A549 (cell line): ENCODE data around the gene TMEM232. TPM values are rescaled to one million over a fixed set of nuclear protein-coding genes. Genes with fewer than 3 reads are reported as not detected.

ENCODE experiments used
- ATAC-seq, 2 experiments: fragments of 200-7000 bp in 1 of 2; fragments of >200 bp in 1 of 2; cut with Nextera tagmentation in 1 of 2; cut with Tn5 transposase in 1 of 2; 3 replicates each; pipeline versions ENCODE4 v1.8.0 to v1.9.1; 2018 to 2020; ENCODE audit warnings: mild to moderate bottlenecking in 1 of 2, moderate library complexity in 1 of 2
- CTCF ChIA-PET: fragments of 300-600 bp; sonication (Branson Sonifier 250); formaldehyde crosslinking; extraction: SDS; loops from one replicate; lab custom pipeline; 2021; ENCODE audit warnings: antibody characterized with exemption, inconsistent platforms; lab: Yijun Ruan, JAX
- POLR2A ChIA-PET: fragments of 350-600 bp; formaldehyde crosslinking; extraction: SDS; loops from one replicate; lab custom pipeline; 2021; ENCODE audit warnings: antibody characterized with exemption, inconsistent platforms; lab: Yijun Ruan, JAX
- DNase-seq, 2 experiments: peaks; one replicate each; pipeline versions ENCODE4 v3.0.0 to v3.0.0-alpha.2; 2011 to 2016; ENCODE audit warnings: low read depth in 1 of 2, low spot score in 1 of 2
- FAIRE-seq: peaks from 2 replicates; lab custom pipeline; 2011; peaks lifted over from hg19 to GRCh38; lab: Jason Lieb, UNC
- H3K27ac ChIP-seq, 2 experiments: fragments of >200 bp; sonication (Bioruptor Twin); formaldehyde crosslinking; 3 replicates each; pipeline ENCODE4 v1.5.1; 2016 to 2017
- H3K4me1 ChIP-seq: fragments of >200 bp; sonication (Bioruptor Twin); formaldehyde crosslinking; 3 replicates; pipeline ENCODE4 v1.6.1; 2016
- H3K4me2 ChIP-seq: fragments of >200 bp; sonication (Bioruptor Twin); formaldehyde crosslinking; 3 replicates; pipeline ENCODE4 v1.6.1; 2016
- H3K4me3 ChIP-seq: fragments of >200 bp; sonication (Bioruptor Twin); formaldehyde crosslinking; 3 replicates; pipeline ENCODE4 v1.5.1; 2016
- H3K9me3 ChIP-seq: fragments of >200 bp; sonication (Bioruptor Twin); formaldehyde crosslinking; 3 replicates; pipeline ENCODE4 v1.6.1; 2016
- BCL3 ChIP-seq: fragments of >200 bp; sonication (Bioruptor Twin); formaldehyde crosslinking; IDR thresholded peaks from 3 replicates; pipeline ENCODE4 v1.6.1; 2016
- CEBPB ChIP-seq, 2 experiments: fragments of >200 bp in 1 of 2; sonication (Bioruptor Twin) in 1 of 2; formaldehyde crosslinking in 1 of 2; IDR thresholded peaks; 2 replicates each; pipeline ENCODE4 v1.6.1; 2012 to 2016
- MAFK ChIP-seq: fragments of 450-650 bp; IDR thresholded peaks from 2 replicates; pipeline ENCODE4 v1.6.1; 2014; ENCODE audit not compliant: partially characterized antibody
- MAZ ChIP-seq: fragments of 150-350 bp; IDR thresholded peaks from 2 replicates; pipeline ENCODE4 v1.6.1; 2014; ENCODE audit warnings: antibody characterized with exemption, low read depth, low read length, borderline replicate concordance
- NR3C1 ChIP-seq: fragments of >200 bp; sonication (Bioruptor Twin); formaldehyde crosslinking; IDR thresholded peaks from 3 replicates; pipeline ENCODE4 v1.6.1; 2017
- PHF8 ChIP-seq: fragments of 200-600 bp; sonication (generic); IDR thresholded peaks from 2 replicates; pipeline ENCODE4 v1.6.1; 2016; ENCODE audit warnings: low read depth, mild to moderate bottlenecking, antibody characterized with exemption, moderate library complexity, borderline replicate concordance
- POLR2A ChIP-seq: IDR thresholded peaks from 2 replicates; pipeline ENCODE4 v1.6.1; 2012; ENCODE audit warnings: mild to moderate bottlenecking, low read length
- RAD21 ChIP-seq, 2 experiments: fragments of >200 bp in 1 of 2; sonication (Bioruptor Twin) in 1 of 2; formaldehyde crosslinking in 1 of 2; IDR thresholded peaks in 1 of 2; conservative IDR thresholded peaks in 1 of 2; 2 replicates in 1 of 2; 3 replicates in 1 of 2; pipeline ENCODE4 v1.6.1; 2012 to 2018; ENCODE audit warnings: inconsistent platforms in 1 of 2
- RCOR1 ChIP-seq: fragments of 150-350 bp; IDR thresholded peaks from 2 replicates; pipeline ENCODE4 v1.6.1; 2014; ENCODE audit warnings: antibody characterized with exemption, low read length, low read depth
- USF2 ChIP-seq: fragments of 450-650 bp; IDR thresholded peaks from 2 replicates; pipeline ENCODE4 v1.6.1; 2014; ENCODE audit warnings: antibody characterized with exemption
- ZSCAN20 ChIP-seq: fragments of 250-450 bp; sonication (Bioruptor Pico); IDR thresholded peaks from 2 replicates; pipeline ENCODE4 v1.8.0; 2022; ENCODE audit warnings: mild to moderate bottlenecking, moderate library complexity
- WGBS: methylation state at CpG from one replicate; pipeline ENCODE4 v1.1.6; 2017; ENCODE audit errors: missing lambda C conversion rate; 5-methylcytosine and 5-hydroxymethylcytosine counted together
- polyA plus RNA-seq, 4 experiments: library from polyadenylated mRNA; depleted of rRNA in 3 of 4; stranded (reverse); fragments of >200 nt; fragmentation: RNase III in 1 of 4; extraction: RNeasy Plus Mini Kit Qiagen cat#74134 plus additional on column Dnase treatment in 1 of 4; gene quantifications; 2 replicates in 3 of 4; 3 replicates in 1 of 4; pipeline ENCODE4 v1.2.3, GENCODE V29; 2011 to 2017
- small RNA-seq, 6 experiments: library from RNA; depleted of rRNA; stranded (forward); fragments of <200 nt; gene quantifications; one replicate each; pipeline ENCODE3, GENCODE V24; 2012

TMEM232 gene
- polyA plus RNA-seq, 2 of the 4 experiments (the other 2 are of a cell fraction) = 0.12 to 0.39 TPM

GRCh38 chr5:110376281-110376951, 350.1 kb downstream of the TMEM232 start:
- ChIA-PET CTCF (no interaction called here), POLR2A (no interaction called here)
- whole genome bisulfite sequencing = 45% methylated on average over 4 of the region's 4 CpGs
- DNase-seq = no peak
- no peak overlapping the region for H3K4me3 ChIP-seq
- no peak for ATAC-seq
- FAIRE-seq = no peak
- H3K27ac ChIP-seq = no peak overlapping the region
- H3K9me3 ChIP-seq = no peaks in the 10 kb centered on the region
- no peak for TF ChIP-seq BCL3
- H3K4me1 ChIP-seq = no peaks in the 10 kb centered on the region
- no peak overlapping the region for H3K4me2 ChIP-seq

- no peak for FAIRE-seq
- CTCF ChIA-PET = no interaction called here
Observed at GRCh38 chr5:110371725-110372041, 354.8 kb downstream of the TMEM232 start.

GRCh38 chr5:110371011-110371724, 355.3 kb downstream of the TMEM232 start:
- CTCF ChIA-PET = no interaction called here

More at GRCh38 chr5:110371725-110372041, 354.8 kb downstream of the TMEM232 start:
- no peak overlapping the region for H3K4me3 ChIP-seq
- 54% methylated on average over 3 of the region's 3 CpGs for WGBS
- no peaks in the 10 kb centered on the region for H3K9me3 ChIP-seq
- H3K27ac ChIP-seq = no peak overlapping the region
- no peak overlapping the region for H3K4me2 ChIP-seq
- no peaks in the 10 kb centered on the region for H3K4me1 ChIP-seq
- POLR2A ChIA-PET = no interaction called here
- ATAC-seq = no peak
- TF ChIP-seq CEBPB (IDR thresholded peaks at IDR 0.05) = no peak
- no peak for TF ChIP-seq POLR2A
- TF ChIP-seq MAZ = no peak
- no peak for TF ChIP-seq RCOR1
- TF ChIP-seq BCL3 = no peak
- TF ChIP-seq NR3C1 = no peak
- no peak for TF ChIP-seq RAD21 (conservative IDR thresholded peaks at IDR 0.05 in 1 of 2, IDR thresholded peaks at IDR 0.05 in 1 of 2)
- no peak for TF ChIP-seq PHF8
- TF ChIP-seq USF2 = no peak
- no peak for DNase-seq

More at GRCh38 chr5:110371011-110371724, 355.3 kb downstream of the TMEM232 start:
- H3K9me3 ChIP-seq = no peaks in the 10 kb centered on the region
- H3K4me2 ChIP-seq = no peak overlapping the region
- POLR2A ChIA-PET = no interaction called here
- peak; percentile 93 for TF ChIP-seq MAFK
- no peak for TF ChIP-seq ZSCAN20 (CRISPR knock-in tag)
- ATAC-seq = no peak
- DNase-seq = no peak
- H3K4me3 ChIP-seq = no peak overlapping the region
- 5% methylated on average over 1 of the region's 1 CpG for WGBS
- FAIRE-seq = no peak
- H3K27ac ChIP-seq = no peak overlapping the region
- H3K4me1 ChIP-seq = no peaks in the 10 kb centered on the region

Small RNA genes within 50 kb of the gene (small RNA-seq; reads per million reads assigned to genes)
- gene MIR548F3 (0 reads per million in 6 experiments), gene RF00432 (0 to 2.1 (median 0) reads per million in 6 experiments)

Other genes with a start within 250 kb of the TMEM232 start
- 32.5 and 41.7 TPM in 2 replicates for gene SLC25A46, start 12.3 kb upstream of the TMEM232 start, polyA plus RNA-seq (2011; rRNA removed)
- gene SLC25A46, start 12.3 kb upstream of the TMEM232 start, polyA plus RNA-seq (2017; fragmentation: RNase III; extraction: RNeasy Plus Mini Kit Qiagen cat#74134 plus additional on column Dnase treatment) = 28.1 to 29.2 TPM (median 28.2 TPM) in 3 replicates